Measurements from ENCODE around the gene SLC35A5.

SLC35A5 gene

GRCh38 chr3:112593258-112593657, 31.4 kb downstream of the SLC35A5 start:
- no peak for TF ChIP-seq TAF1 (IDR thresholded peaks at IDR 0.05; ENCODE audit: borderline replicate concordance, insufficient read depth, low read length)

- TF ChIP-seq TAF1 (IDR thresholded peaks at IDR 0.05; ENCODE audit: borderline replicate concordance, insufficient read depth, low read length) (no peak), POLR2AphosphoS5 (IDR thresholded peaks at IDR 0.05; ENCODE audit: low read depth, low read length) (no peak), FOXP2 (optimal IDR thresholded peaks at IDR 0.05; ENCODE audit: borderline replicate concordance, extremely low read depth, extremely low read length, insufficient read depth) (no peak), SIN3A (IDR thresholded peaks at IDR 0.05; ENCODE audit: borderline replicate concordance, insufficient read depth, low read length) (no peak), REST (IDR thresholded peaks at IDR 0.05; ENCODE audit: insufficient read depth in 1 of 2, low read depth in 2 of 2, low read length in 2 of 2) (no peak)
Observed at GRCh38 chr3:112594856-112595255, 33.0 kb downstream of the SLC35A5 start.

- TF ChIP-seq REST (IDR thresholded peaks at IDR 0.05; ENCODE audit: insufficient read depth in 1 of 2, low read depth in 2 of 2, low read length in 2 of 2): no peak
- no peak for TF ChIP-seq TAF1 (IDR thresholded peaks at IDR 0.05; ENCODE audit: borderline replicate concordance, insufficient read depth, low read length)
- no peak for TF ChIP-seq POLR2AphosphoS5 (IDR thresholded peaks at IDR 0.05; ENCODE audit: low read depth, low read length)
- no peak for TF ChIP-seq FOXP2 (optimal IDR thresholded peaks at IDR 0.05; ENCODE audit: borderline replicate concordance, extremely low read depth, extremely low read length, insufficient read depth)
- no peak for TF ChIP-seq SIN3A (IDR thresholded peaks at IDR 0.05; ENCODE audit: borderline replicate concordance, insufficient read depth, low read length)
Observed at GRCh38 chr3:112597945-112598344, 36.1 kb downstream of the SLC35A5 start.

- TF ChIP-seq TAF1 (IDR thresholded peaks at IDR 0.05; ENCODE audit: borderline replicate concordance, insufficient read depth, low read length) (no peak), SIN3A (IDR thresholded peaks at IDR 0.05; ENCODE audit: borderline replicate concordance, insufficient read depth, low read length) (no peak), POLR2AphosphoS5 (IDR thresholded peaks at IDR 0.05; ENCODE audit: low read depth, low read length) (no peak), REST (IDR thresholded peaks at IDR 0.05; ENCODE audit: insufficient read depth in 1 of 2, low read depth in 2 of 2, low read length in 2 of 2) (no peak), FOXP2 (optimal IDR thresholded peaks at IDR 0.05; ENCODE audit: borderline replicate concordance, extremely low read depth, extremely low read length, insufficient read depth) (no peak)
Observed at GRCh38 chr3:112598731-112599130, 36.9 kb downstream of the SLC35A5 start.

- TF ChIP-seq SIN3A (IDR thresholded peaks at IDR 0.05; ENCODE audit: borderline replicate concordance, insufficient read depth, low read length) (no peak), REST (IDR thresholded peaks at IDR 0.05; ENCODE audit: insufficient read depth in 1 of 2, low read depth in 2 of 2, low read length in 2 of 2) (no peak), POLR2AphosphoS5 (IDR thresholded peaks at IDR 0.05; ENCODE audit: low read depth, low read length) (no peak), FOXP2 (optimal IDR thresholded peaks at IDR 0.05; ENCODE audit: borderline replicate concordance, extremely low read depth, extremely low read length, insufficient read depth) (no peak), TAF1 (IDR thresholded peaks at IDR 0.05; ENCODE audit: borderline replicate concordance, insufficient read depth, low read length) (no peak)
Observed at GRCh38 chr3:112602217-112602838, 40.5 kb downstream of the SLC35A5 start.
